Measurements from ENCODE around the gene TSPEAR.

Gene TSPEAR

DNA sequence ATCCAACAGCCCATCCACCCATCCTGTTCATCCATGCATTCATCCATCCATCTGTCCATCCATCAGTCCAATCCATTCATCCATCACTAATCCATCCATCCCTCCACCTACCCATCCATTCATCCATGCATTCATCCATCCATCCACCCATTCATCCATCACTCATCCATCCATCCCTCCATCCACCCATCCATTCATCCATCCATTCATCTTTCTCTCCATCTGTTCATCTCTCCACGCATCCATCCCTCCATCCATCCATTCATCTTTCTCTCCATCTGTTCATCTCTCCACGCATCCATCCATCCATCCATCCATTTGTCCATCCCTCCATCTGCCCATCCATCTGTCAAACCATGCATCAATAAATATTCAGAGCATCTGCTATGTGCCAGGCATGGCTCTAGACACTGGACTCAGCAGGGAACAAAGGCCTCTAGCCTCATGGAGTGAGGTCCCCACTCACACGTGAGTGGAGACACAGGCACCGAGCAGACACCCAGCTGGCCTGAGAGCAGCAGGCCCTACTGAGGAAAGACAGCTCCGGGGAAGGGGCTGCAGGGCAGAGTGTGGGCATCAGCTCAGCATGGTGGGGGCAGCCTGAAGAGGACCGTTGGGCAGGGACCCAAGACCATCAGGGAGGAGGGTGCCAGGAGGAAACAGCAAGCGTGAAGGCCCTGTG is 181.0 kb downstream of the TSPEAR start:
- Histone ChIP-seq H3K4me1 (ENCODE audit: control insufficient read depth in 1 of 2, insufficient read depth in 2 of 2, low read length in 2 of 2) (no peaks in the 10 kb centered on the region), H3K36me3 (ENCODE audit: control insufficient read depth in 1 of 2, insufficient read depth in 2 of 2, low read length in 2 of 2) (no peaks in the 10 kb centered on the region), H3K27me3 (ENCODE audit: control insufficient read depth in 1 of 2, insufficient read depth in 2 of 2, low read length in 2 of 2) (peaks cover 0 to 6% of the 10 kb centered on the region in 2 donors), H3K9ac (ENCODE audit: low read depth in 1 of 2, low read length in 2 of 2) (no peak overlapping the region), H3K9me3 (ENCODE audit: control insufficient read depth in 1 of 2, low read length in 2 of 2) (no peaks in the 10 kb centered on the region), H3K27ac (ENCODE audit: low read depth, low read length) (no peak overlapping the region), H3K4me3 (ENCODE audit: low read depth in 1 of 2, low read length in 2 of 2) (no peak overlapping the region)

DNA sequence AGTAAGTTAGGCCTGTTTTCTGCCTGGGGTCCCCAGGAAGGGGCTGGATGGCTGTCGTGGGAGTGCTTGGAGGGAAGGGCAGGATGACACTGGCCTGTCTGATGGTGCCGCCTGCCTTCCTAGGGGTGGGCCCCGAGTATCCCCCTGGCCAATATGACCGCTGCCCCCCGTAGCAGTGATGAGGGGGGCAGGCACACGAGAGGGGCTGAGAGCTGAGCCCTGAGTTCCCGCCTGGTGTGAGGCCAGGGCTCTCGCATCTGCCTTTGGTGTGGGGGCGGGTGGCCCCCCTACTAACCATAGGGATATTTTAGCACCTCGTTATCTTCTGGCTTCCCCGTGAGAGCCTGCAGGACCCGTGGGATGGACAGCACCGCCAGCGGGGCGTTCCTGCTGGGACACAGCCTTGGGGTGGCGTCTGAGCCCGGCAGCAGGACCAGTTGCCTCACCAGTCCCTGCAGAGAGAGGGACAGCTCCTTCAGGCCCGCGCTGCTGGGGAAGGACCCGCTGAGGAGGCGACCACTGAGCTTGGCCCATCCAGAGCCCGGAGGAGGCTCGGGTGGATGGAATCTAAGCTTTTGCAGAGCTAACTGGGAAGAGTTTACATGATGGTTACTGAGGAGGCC is 181.8 kb downstream of the TSPEAR start:
- H3K36me3 ChIP-seq (ENCODE audit: control insufficient read depth in 1 of 2, insufficient read depth in 2 of 2, low read length in 2 of 2) = no peaks in the 10 kb centered on the region
- H3K9ac ChIP-seq (ENCODE audit: low read depth in 1 of 2, low read length in 2 of 2) = no peak overlapping the region
- no peaks in the 10 kb centered on the region for H3K9me3 ChIP-seq (ENCODE audit: control insufficient read depth in 1 of 2, low read length in 2 of 2)
- no peak overlapping the region for H3K27ac ChIP-seq (ENCODE audit: low read depth, low read length)
- H3K27me3 ChIP-seq (ENCODE audit: control insufficient read depth in 1 of 2, insufficient read depth in 2 of 2, low read length in 2 of 2) = peaks cover 0 to 6% of the 10 kb centered on the region in 2 donors
- no peak overlapping the region for H3K4me3 ChIP-seq (ENCODE audit: low read depth in 1 of 2, low read length in 2 of 2)
- no peaks in the 10 kb centered on the region for H3K4me1 ChIP-seq (ENCODE audit: control insufficient read depth in 1 of 2, insufficient read depth in 2 of 2, low read length in 2 of 2)

DNA sequence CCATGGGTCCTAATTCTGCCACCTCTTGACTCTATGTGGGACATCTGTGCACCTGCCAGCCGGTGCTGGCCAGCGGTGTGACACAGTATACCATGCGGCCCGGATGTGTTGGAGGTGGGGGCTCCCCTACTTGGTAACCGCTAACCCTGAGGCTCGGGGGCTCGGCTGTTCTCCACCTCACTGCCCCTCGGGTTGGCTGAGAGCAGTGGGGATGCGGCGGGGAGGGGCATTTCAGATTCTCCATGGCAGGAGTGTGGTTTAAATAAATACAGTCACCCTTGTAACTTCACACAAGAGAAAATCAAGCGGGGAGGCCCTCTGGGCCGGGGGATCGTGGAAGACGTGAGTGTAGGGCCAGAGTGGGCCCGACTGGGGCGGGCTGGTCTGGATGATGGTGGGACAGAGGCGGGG is 182.4 kb downstream of the TSPEAR start:
- Histone ChIP-seq H3K4me3 (ENCODE audit: low read depth in 1 of 2, low read length in 2 of 2) (no peak overlapping the region), H3K4me1 (ENCODE audit: control insufficient read depth in 1 of 2, insufficient read depth in 2 of 2, low read length in 2 of 2) (no peaks in the 10 kb centered on the region), H3K36me3 (ENCODE audit: control insufficient read depth in 1 of 2, insufficient read depth in 2 of 2, low read length in 2 of 2) (no peaks in the 10 kb centered on the region), H3K27ac (ENCODE audit: low read depth, low read length) (no peak overlapping the region), H3K9me3 (ENCODE audit: control insufficient read depth in 1 of 2, low read length in 2 of 2) (no peaks in the 10 kb centered on the region), H3K27me3 (ENCODE audit: control insufficient read depth in 1 of 2, insufficient read depth in 2 of 2, low read length in 2 of 2) (peaks cover 0 to 6% of the 10 kb centered on the region in 2 donors), H3K9ac (ENCODE audit: low read depth in 1 of 2, low read length in 2 of 2) (no peak overlapping the region)

DNA sequence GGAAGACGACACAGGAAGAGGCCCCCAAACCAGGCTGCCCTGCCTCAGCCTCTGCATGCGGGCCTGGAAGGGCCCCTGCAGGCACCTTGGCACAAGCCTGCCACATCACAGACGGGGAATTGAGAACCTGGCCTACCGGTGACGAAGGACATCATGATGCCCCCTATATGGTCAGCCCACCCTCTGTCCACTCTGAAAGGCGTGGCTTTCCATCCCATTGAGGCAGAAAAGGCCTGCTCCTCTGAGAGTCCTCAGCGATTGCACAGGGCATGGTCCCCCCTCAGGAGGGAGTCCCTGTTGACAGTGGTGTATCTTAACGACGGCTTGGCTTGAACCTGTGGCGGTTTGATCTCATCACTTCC is 182.8 kb downstream of the TSPEAR start:
- H3K4me1 ChIP-seq (ENCODE audit: control insufficient read depth in 1 of 2, insufficient read depth in 2 of 2, low read length in 2 of 2) = no peaks in the 10 kb centered on the region
- H3K4me3 ChIP-seq (ENCODE audit: low read depth in 1 of 2, low read length in 2 of 2) = no peak overlapping the region
- no peaks in the 10 kb centered on the region for H3K36me3 ChIP-seq (ENCODE audit: control insufficient read depth in 1 of 2, insufficient read depth in 2 of 2, low read length in 2 of 2)
- peaks cover 0 to 6% of the 10 kb centered on the region in 2 donors for H3K27me3 ChIP-seq (ENCODE audit: control insufficient read depth in 1 of 2, insufficient read depth in 2 of 2, low read length in 2 of 2)
- no peak overlapping the region for H3K9ac ChIP-seq (ENCODE audit: low read depth in 1 of 2, low read length in 2 of 2)
- H3K27ac ChIP-seq (ENCODE audit: low read depth, low read length) = no peak overlapping the region
- H3K9me3 ChIP-seq (ENCODE audit: control insufficient read depth in 1 of 2, low read length in 2 of 2) = no peaks in the 10 kb centered on the region

DNA sequence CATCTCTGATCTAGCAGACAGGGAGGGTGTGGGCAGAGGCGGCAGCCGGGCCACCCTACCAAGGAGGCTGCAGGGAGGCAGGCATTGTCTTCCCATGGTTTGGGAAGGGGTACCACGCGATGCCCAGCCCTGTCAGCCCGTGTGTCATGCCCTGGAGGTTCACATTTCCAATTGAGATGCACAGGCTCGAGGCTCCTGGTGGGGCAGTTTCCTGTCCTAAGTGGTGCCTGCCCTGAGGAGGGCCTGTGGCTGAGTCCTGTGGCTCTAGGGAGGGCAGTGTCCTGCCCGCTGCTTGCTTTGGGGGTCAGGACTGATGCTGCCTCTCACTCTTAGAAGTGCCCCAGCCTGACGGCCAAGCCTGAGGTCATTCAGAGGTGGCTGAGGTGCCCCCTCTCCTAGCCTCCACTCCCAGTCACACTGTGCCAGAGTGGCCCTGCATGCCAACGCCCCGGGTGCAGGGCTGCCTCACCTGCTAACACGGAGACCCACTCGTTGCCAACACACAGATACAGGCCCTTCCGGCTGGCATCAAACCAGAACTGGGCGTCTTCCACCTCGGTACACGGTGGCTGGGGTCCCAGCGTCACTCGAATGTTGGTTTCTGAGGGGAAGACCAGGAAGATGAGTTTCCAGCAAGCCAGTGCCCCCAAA is 183.3 kb downstream of the TSPEAR start:
- Histone ChIP-seq H3K27me3 (ENCODE audit: control insufficient read depth in 1 of 2, insufficient read depth in 2 of 2, low read length in 2 of 2) (peaks cover 0 to 6% of the 10 kb centered on the region in 2 donors), H3K4me3 (ENCODE audit: low read depth in 1 of 2, low read length in 2 of 2) (no peak overlapping the region), H3K36me3 (ENCODE audit: control insufficient read depth in 1 of 2, insufficient read depth in 2 of 2, low read length in 2 of 2) (no peaks in the 10 kb centered on the region), H3K9ac (ENCODE audit: low read depth in 1 of 2, low read length in 2 of 2) (no peak overlapping the region), H3K4me1 (ENCODE audit: control insufficient read depth in 1 of 2, insufficient read depth in 2 of 2, low read length in 2 of 2) (no peaks in the 10 kb centered on the region), H3K27ac (ENCODE audit: low read depth, low read length) (no peak overlapping the region), H3K9me3 (ENCODE audit: control insufficient read depth in 1 of 2, low read length in 2 of 2) (no peaks in the 10 kb centered on the region)

DNA sequence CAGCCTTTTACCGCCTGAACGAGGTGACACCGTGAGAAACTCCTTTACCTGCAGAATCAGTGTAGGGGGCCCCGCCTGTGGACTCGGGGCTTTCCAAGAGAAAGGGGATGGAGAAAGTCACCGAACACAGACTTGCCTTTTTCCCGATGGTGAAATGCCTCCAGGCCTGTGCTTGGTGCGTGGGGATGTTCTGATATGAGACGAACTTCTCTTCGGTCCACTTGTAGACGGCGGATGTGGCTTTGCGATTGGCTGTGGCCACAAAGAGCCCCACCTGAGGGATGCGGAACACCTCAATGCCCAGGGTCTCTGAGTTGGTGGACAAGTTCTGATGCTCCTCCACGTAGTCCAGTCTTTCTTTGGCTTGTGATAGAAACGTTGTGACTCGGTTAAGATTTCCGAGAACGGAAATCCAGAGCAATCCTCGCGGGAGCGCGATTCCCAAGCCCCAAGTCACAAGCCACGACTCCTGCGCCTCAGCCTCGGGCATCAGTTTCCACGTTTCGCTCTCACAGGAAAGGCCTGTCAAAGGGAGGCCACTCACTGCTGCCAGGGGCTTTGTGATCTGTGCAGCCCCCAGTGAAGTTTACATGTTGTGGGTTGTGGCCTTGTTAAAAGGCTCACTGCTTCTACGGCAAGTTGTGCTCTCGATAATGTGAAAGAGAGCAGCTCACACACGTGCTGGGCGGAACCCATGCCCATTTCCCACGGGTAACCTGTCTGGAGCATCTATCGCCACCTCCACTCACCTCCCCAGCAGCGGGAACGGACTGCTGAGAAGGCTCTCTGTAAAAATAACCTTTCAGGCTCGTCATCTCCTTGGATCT is 184.0 kb downstream of the TSPEAR start:
- no peak overlapping the region for H3K4me3 ChIP-seq (ENCODE audit: low read depth in 1 of 2, low read length in 2 of 2)
- no peak overlapping the region for H3K27ac ChIP-seq (ENCODE audit: low read depth, low read length)
- H3K9ac ChIP-seq (ENCODE audit: low read depth in 1 of 2, low read length in 2 of 2) = no peak overlapping the region
- H3K27me3 ChIP-seq (ENCODE audit: control insufficient read depth in 1 of 2, insufficient read depth in 2 of 2, low read length in 2 of 2) = peaks cover 0 to 6% of the 10 kb centered on the region in 2 donors
- H3K36me3 ChIP-seq (ENCODE audit: control insufficient read depth in 1 of 2, insufficient read depth in 2 of 2, low read length in 2 of 2) = no peaks in the 10 kb centered on the region
- H3K4me1 ChIP-seq (ENCODE audit: control insufficient read depth in 1 of 2, insufficient read depth in 2 of 2, low read length in 2 of 2) = no peaks in the 10 kb centered on the region
- no peaks in the 10 kb centered on the region for H3K9me3 ChIP-seq (ENCODE audit: control insufficient read depth in 1 of 2, low read length in 2 of 2)

DNA sequence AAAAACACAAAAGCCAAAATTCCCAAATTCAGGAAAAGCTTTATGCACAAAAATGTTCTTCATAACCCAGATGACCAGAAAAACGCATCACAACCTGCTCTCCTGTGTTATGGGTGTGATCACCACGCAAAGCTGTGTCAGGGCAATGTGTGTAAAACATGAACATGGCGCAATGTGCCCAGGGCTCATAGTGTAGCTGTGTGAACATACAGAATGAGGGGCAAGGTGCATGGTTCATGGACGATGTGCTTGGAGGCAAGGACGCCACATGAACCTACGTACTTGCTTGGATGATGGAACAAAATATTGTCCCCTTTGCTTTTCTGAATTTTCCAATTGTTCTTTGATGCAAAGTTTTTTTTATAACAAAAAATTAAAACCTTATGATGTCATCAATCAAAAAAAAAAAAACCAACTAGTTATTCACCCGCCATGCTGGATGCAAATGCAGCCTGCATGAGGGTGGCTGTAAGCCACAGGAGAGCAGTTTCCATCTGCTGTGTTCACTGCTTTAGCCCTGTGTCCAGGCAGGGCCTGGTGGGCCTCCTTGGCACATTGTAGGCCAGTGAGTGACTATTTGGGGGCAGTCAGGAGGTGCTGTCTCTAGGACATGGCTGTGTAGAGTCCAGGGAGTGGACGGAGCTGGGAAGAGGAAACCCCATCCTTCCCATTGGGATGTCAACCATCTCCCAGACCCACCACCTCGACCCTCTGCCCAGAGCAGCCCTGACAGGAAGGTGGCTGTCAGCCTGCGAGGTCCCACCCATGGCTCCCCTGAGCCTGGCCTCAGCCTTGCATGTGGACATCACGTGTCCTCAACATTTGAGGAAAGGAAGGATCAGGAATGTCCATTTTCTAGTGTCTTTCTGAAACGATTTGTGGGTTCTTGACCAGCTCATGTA is 185.0 kb downstream of the TSPEAR start:
- Histone ChIP-seq H3K27me3 (ENCODE audit: control insufficient read depth in 1 of 2, insufficient read depth in 2 of 2, low read length in 2 of 2) (peaks cover 0 to 6% of the 10 kb centered on the region in 2 donors), H3K4me3 (ENCODE audit: low read depth in 1 of 2, low read length in 2 of 2) (no peak overlapping the region), H3K27ac (ENCODE audit: low read depth, low read length) (no peak overlapping the region), H3K4me1 (ENCODE audit: control insufficient read depth in 1 of 2, insufficient read depth in 2 of 2, low read length in 2 of 2) (no peaks in the 10 kb centered on the region), H3K36me3 (ENCODE audit: control insufficient read depth in 1 of 2, insufficient read depth in 2 of 2, low read length in 2 of 2) (no peaks in the 10 kb centered on the region), H3K9me3 (ENCODE audit: control insufficient read depth in 1 of 2, low read length in 2 of 2) (no peaks in the 10 kb centered on the region), H3K9ac (ENCODE audit: low read depth in 1 of 2, low read length in 2 of 2) (no peak overlapping the region)

DNA sequence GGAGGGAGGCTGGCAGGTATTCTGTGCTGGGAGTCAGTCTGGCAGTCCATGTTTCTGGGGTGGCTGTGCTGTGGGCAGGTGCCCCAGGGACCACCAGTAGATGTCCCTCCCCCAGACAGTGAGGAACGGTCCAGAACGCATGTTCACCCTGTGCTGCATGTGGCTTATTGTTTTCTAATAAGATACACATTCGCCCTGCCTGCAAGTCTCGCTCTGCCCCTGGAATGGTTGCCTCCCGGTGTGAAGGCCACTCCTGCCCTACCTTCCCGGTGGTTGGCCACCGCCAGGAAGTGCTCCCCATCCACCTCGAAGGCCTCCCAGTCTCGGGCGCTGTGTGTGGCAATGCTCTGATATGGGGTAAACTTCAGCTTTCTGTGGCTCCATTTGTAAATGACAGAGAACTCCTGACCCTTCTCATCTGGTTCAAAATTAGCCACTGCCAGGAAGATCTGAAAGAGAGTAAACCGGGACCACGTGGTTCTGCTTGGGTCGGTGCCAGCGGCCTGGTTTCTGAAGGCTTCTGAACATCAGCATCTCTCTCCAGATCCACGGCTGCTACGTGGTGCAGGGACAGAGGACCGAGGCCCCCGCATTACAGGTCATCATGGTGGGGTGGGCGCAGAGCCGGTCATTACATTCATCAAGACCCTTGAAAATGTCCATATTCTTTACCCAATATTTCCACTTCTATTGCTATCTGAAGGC is 185.8 kb downstream of the TSPEAR start:
- Histone ChIP-seq H3K27ac (ENCODE audit: low read depth, low read length) (no peak overlapping the region), H3K4me3 (ENCODE audit: low read depth in 1 of 2, low read length in 2 of 2) (no peak overlapping the region), H3K4me1 (ENCODE audit: control insufficient read depth in 1 of 2, insufficient read depth in 2 of 2, low read length in 2 of 2) (no peaks in the 10 kb centered on the region), H3K36me3 (ENCODE audit: control insufficient read depth in 1 of 2, insufficient read depth in 2 of 2, low read length in 2 of 2) (no peaks in the 10 kb centered on the region), H3K27me3 (ENCODE audit: control insufficient read depth in 1 of 2, insufficient read depth in 2 of 2, low read length in 2 of 2) (peaks cover 0 to 3% of the 10 kb centered on the region in 2 donors), H3K9me3 (ENCODE audit: control insufficient read depth in 1 of 2, low read length in 2 of 2) (no peaks in the 10 kb centered on the region), H3K9ac (ENCODE audit: low read depth in 1 of 2, low read length in 2 of 2) (no peak overlapping the region)
